Measurements from ENCODE around the gene RASSF7.

Gene RASSF7

DNA sequence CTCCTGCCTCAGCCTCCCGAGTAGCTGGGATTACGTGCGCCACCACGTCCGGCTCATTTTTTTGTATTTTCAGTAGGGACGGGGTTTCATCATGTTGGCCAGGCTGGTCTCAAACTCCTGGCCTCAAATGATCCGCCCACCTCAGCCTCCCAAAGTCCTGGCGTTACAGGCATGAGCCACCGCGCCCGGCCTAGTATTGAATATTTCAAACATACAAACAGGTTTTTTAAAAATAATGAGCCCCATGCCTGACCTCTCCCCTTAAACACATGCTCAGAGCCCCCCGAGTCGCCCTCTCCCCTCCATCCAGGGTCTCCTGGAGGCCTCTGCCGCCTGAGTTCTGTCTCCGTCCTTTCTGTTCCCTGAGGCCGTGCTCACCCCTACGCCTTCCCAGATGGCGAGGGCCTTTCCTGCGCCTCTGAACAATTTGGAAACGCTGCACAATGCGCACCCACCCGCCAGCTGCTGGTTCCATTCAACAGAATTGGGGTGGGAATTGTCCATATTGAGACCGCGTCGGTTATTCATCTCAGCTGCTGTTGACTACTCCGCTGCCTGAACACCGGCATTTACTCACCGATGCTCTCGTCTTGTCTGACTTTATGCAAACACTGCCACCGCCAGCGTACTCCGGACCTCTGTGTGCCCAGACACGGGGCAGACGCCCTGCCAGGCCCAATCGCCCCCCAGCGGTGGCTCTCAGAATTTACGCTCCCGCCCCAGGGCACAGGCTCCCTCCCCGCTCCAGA lies 40.2 kb upstream of the RASSF7 start:
- TF ChIP-seq HOXA7 (CRISPR knock-in tag; IDR thresholded peaks at IDR 0.05; ENCODE audit: borderline replicate concordance) (no peak), ZNF416 (tag by site-specific recombination; IDR thresholded peaks at IDR 0.05) (no peak), TRIM28 (IDR thresholded peaks at IDR 0.05; ENCODE audit: borderline replicate concordance, low read length) (no peak), ZNF324 (tag by site-specific recombination; IDR thresholded peaks at IDR 0.05) (no peak), ZNF707 (tag by site-specific recombination; IDR thresholded peaks at IDR 0.05) (no peak), ZNF610 (tag by site-specific recombination; IDR thresholded peaks at IDR 0.05; ENCODE audit: borderline replicate concordance) (no peak), ZNF768 (tag by site-specific recombination; IDR thresholded peaks at IDR 0.05) (no peak), ZFHX2 (tag by site-specific recombination; conservative IDR thresholded peaks at IDR 0.05) (no peak), ZSCAN16 (tag by site-specific recombination; IDR thresholded peaks at IDR 0.05) (no peak), ZNF157 (tag by site-specific recombination; IDR thresholded peaks at IDR 0.05) (no peak), ZNF433 (tag by site-specific recombination; IDR thresholded peaks at IDR 0.05; ENCODE audit: low read depth) (no peak), MZF1 (tag by site-specific recombination; IDR thresholded peaks at IDR 0.05; ENCODE audit: borderline replicate concordance) (no peak), EGR2 (tag by site-specific recombination; IDR thresholded peaks at IDR 0.05; ENCODE audit: low read depth) (no peak)
- TF ChIP-seq, protein P1, sequence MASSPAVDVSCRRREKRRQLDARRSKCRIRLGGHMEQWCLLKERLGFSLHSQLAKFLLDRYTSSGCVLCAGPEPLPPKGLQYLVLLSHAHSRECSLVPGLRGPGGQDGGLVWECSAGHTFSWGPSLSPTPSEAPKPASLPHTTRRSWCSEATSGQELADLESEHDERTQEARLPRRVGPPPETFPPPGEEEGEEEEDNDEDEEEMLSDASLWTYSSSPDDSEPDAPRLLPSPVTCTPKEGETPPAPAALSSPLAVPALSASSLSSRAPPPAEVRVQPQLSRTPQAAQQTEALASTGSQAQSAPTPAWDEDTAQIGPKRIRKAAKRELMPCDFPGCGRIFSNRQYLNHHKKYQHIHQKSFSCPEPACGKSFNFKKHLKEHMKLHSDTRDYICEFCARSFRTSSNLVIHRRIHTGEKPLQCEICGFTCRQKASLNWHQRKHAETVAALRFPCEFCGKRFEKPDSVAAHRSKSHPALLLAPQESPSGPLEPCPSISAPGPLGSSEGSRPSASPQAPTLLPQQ (tag by site-specific recombination; IDR thresholded peaks at IDR 0.05), result no peak
- TF ChIP-seq, protein P2, sequence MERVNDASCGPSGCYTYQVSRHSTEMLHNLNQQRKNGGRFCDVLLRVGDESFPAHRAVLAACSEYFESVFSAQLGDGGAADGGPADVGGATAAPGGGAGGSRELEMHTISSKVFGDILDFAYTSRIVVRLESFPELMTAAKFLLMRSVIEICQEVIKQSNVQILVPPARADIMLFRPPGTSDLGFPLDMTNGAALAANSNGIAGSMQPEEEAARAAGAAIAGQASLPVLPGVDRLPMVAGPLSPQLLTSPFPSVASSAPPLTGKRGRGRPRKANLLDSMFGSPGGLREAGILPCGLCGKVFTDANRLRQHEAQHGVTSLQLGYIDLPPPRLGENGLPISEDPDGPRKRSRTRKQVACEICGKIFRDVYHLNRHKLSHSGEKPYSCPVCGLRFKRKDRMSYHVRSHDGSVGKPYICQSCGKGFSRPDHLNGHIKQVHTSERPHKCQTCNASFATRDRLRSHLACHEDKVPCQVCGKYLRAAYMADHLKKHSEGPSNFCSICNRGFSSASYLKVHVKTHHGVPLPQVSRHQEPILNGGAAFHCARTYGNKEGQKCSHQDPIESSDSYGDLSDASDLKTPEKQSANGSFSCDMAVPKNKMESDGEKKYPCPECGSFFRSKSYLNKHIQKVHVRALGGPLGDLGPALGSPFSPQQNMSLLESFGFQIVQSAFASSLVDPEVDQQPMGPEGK (tag by site-specific recombination; IDR thresholded peaks at IDR 0.05), result no peak
- TF ChIP-seq, protein P3, sequence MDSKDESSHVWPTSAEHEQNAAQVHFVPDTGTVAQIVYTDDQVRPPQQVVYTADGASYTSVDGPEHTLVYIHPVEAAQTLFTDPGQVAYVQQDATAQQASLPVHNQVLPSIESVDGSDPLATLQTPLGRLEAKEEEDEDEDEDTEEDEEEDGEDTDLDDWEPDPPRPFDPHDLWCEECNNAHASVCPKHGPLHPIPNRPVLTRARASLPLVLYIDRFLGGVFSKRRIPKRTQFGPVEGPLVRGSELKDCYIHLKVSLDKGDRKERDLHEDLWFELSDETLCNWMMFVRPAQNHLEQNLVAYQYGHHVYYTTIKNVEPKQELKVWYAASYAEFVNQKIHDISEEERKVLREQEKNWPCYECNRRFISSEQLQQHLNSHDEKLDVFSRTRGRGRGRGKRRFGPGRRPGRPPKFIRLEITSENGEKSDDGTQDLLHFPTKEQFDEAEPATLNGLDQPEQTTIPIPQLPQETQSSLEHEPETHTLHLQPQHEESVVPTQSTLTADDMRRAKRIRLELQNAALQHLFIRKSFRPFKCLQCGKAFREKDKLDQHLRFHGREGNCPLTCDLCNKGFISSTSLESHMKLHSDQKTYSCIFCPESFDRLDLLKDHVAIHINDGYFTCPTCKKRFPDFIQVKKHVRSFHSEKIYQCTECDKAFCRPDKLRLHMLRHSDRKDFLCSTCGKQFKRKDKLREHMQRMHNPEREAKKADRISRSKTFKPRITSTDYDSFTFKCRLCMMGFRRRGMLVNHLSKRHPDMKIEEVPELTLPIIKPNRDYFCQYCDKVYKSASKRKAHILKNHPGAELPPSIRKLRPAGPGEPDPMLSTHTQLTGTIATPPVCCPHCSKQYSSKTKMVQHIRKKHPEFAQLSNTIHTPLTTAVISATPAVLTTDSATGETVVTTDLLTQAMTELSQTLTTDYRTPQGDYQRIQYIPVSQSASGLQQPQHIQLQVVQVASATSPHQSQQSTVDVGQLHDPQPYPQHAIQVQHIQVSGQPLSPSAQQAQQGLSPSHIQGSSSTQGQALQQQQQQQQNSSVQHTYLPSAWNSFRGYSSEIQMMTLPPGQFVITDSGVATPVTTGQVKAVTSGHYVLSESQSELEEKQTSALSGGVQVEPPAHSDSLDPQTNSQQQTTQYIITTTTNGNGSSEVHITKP (tag by site-specific recombination; IDR thresholded peaks at IDR 0.05), result no peak
- TF ChIP-seq, protein P4, sequence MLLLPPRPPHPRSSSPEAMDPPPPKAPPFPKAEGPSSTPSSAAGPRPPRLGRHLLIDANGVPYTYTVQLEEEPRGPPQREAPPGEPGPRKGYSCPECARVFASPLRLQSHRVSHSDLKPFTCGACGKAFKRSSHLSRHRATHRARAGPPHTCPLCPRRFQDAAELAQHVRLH (tag by site-specific recombination; IDR thresholded peaks at IDR 0.05), result no peak
- TF ChIP-seq, protein P5, sequence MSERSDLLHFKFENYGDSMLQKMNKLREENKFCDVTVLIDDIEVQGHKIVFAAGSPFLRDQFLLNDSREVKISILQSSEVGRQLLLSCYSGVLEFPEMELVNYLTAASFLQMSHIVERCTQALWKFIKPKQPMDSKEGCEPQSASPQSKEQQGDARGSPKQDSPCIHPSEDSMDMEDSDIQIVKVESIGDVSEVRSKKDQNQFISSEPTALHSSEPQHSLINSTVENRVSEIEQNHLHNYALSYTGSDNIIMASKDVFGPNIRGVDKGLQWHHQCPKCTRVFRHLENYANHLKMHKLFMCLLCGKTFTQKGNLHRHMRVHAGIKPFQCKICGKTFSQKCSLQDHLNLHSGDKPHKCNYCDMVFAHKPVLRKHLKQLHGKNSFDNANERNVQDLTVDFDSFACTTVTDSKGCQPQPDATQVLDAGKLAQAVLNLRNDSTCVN (tag by site-specific recombination; optimal IDR thresholded peaks at IDR 0.05), result no peak
- Histone ChIP-seq H3K36me3 (ENCODE audit: control insufficient read depth in 2 of 2, insufficient read depth in 1 of 2, low read length in 2 of 2) (no peaks in the 10 kb centered on the region), H3K9me3 (ENCODE audit: control insufficient read depth, insufficient read depth, low read depth, low read length) (no peaks in the 10 kb centered on the region), H3K4me3 (ENCODE audit: low read depth, low read length) (no peak overlapping the region), H3K4me1 (ENCODE audit: control insufficient read depth, insufficient read depth, low read length) (no peaks in the 10 kb centered on the region), H3K27ac (ENCODE audit: extremely low read depth, low read depth, low read length) (no peak overlapping the region)
- ChIA-PET CTCF (interaction anchor here (0.8 to 1.3 kb wide), 4 partner anchors 9 to 71 kb away, joined by 3 read pairs; no protein-coding TSS in a partner anchor), POLR2A (interaction anchor here (1.1 kb wide), 1 partner anchor 14 kb away, joined by 4 read pairs; no protein-coding TSS in a partner anchor)

All from HEK293 (cell line).